NCI-H2196 (cell line): ENCODE data around the gene DSCAM.

ENCODE experiments used
- DNase-seq: peaks from one replicate; lab custom pipeline; 2025; ENCODE audit not compliant: unreplicated experiment; lab: John Stamatoyannopoulos, UW

The DSCAM gene

GRCh38 chr21:40841524-40842196 is 5.3 kb downstream of the DSCAM start:
- DNase-seq = peak; percentile 68

- DNase-seq = no peak
Measured at GRCh38 chr21:40840401-40841125, 6.4 kb downstream of the DSCAM start.

- DNase-seq = no peak
Measured at GRCh38 chr21:40839521-40839920, 7.4 kb downstream of the DSCAM start.

GRCh38 chr21:40837456-40837855 is 9.5 kb downstream of the DSCAM start:
- no peak for DNase-seq

DNA sequence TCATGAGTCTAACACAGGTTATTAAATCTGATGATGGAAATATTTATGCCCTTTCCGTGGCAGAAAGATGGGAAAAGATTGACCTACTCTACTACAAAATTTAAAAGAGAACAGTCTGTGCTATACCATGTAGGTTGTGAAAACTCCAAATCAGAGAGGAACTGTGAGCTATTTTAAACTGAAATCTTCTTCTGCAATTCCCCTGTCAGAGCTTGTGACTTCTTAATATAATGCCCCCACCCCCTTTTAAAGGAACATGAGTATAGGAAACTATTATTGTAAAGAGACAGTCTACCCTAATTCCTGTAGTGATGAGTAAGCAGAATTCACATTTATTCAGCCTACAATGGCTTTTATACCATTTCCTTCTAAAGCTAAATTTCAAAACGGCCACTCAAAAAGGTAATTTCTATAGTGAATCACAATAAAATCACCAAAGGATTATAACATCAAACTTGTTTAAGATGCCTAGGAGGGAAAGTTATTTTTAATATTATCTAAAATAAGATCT is 11.7 kb downstream of the DSCAM start:
- DNase-seq = no peak

DNA sequence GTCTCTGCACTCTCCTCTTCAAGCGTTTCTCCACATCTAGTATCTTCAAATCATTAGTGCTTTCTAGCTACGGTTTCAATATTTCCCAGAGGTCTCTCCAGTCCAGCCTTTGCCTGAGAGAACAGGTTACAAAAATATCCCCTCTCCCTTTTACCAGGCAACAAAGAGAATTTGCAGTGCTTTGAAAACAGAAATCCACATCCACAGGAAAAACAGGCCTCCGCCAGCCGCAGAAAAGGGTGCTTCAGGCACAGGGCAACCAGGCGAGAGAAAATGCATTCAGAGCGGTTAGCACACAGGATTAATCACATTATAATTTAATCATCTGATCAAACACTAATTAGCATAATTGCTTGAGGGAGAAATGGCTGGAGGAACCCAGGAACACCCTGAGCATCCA is 13.8 kb downstream of the DSCAM start:
- DNase-seq = no peak

DNA sequence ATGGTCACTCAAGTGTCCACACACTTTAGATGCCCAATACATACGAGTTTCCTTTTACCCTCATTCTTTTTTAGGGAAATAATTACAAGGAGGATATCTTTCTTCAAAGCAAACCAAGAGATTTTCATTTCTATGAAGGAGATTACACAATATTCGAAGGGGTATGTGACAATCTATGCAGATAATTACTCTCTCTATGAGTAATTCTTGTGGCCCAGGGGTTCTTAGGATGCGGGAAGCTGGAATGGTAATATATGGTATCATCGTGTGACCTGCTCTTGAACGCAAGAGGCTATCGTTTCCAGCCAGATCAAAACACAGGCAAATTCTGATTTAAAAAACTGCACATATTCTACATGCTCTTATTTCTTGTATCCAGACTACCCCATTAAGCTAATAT is 14.6 kb downstream of the DSCAM start:
- DNase-seq = no peak

DNA sequence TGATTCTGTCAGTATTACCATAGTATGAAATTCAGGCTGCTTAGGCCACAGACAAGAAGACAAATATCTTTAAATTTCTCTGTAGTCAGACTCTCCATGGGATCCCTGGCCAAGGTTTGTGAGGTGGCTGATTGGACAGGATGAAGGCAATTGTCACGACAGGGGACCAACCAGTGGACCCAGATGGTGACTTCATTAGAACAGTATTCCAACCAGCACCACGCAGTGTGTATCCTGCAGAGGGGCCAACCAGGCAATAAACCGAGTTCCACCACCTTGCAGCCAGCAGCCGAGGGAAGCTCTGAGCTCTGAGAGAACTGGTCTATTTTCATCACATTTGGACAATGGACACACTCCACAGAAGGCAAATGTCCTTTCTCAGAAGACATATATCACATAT is 16.1 kb downstream of the DSCAM start:
- DNase-seq = no peak

DNA sequence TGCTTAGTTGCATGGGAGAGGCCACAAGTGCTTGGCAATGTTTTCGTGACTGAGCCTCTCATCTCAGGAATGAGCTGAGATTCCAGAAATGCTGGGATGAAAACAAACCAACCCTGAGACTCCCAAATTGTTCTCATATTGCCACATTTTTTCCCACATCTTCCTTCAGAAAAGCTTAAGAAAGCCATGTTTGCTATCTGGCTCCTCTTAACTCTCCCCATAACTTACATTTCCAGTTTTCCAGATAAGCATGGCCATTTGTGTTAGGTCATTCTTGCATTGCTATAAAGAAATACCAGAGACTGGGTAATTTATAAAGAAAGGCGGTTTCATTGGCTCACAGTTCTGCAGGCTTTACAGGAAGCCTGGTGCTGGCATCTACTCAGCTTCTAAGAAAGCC is 17.2 kb downstream of the DSCAM start:
- no peak for DNase-seq

- no peak for DNase-seq
Measured at GRCh38 chr21:40829308-40829707, 17.6 kb downstream of the DSCAM start.

DNA sequence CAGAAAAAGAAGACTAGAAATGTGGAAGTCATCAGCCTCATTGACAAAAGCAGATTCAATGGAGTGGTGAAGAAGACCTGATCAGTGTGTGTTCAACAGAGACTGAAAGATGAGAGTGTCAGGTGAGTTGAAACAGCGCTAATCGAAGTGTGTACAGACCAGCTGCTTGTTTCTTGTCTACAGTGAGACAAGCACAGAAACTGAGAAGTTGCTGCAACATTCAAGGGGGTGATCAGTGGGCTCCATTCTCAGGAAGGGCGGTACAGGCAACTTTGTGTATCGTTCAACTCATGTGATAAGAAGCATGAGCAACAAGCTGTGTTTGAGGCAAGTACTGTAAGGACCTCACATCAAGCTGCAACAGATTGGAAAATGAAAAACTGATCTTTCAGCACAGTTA is 19.4 kb downstream of the DSCAM start:
- DNase-seq = no peak

DNA sequence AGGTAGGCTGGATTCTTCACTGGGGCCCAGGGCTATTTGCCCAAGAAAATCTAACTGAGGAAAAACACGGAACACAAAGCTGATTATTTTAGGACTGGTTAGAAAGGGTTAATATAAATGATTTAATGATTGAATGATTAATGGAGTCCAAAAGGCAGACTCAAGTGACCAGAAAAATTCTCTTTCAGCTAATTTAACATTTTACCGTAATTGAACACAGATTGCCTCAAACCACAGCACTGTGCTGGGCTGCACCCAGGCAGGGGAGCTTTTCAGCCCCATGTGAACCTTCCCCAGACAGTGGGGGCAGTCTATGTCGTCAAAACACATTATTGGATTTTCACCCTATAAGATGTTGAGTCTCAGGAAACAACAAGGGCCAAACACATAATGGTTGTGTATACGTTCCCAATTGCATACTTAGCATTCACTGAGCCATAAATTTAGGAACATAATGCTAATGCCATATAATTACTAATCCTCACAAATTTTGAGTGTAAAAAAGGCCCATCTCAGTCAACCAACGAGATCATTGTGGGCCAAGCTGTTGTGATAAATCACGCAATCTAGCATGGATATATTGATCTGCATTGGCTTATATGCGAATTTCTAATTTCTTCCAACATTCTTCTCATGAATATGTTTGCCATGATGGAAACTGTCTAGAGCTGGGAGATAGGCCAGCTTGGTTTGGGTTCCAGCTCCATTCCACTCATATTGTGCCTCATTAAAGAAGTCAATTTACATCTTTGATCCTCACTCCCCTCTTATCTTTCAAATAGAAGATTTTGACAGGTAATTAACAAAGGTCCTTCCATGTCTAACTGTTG is 27.7 kb downstream of the DSCAM start:
- DNase-seq = no peak

DNA sequence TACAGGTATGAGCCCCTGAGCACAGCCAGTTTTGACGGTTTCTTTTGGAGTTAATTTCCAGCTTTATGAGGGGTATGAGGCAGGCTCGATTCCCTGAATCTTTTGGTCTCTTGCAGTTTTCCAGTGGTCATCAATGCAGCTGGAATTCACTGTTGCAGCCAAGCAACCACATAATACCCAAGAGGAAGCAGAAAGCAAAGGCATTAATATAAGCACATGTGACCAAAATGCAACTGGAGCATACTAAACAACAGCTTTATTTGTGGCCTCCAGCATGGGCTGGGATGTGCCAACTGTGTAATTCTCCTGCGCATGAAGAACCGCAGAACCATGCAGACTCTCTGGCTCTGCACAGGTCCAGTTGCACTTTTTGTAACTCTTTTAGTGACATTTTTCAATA is 33.0 kb downstream of the DSCAM start:
- DNase-seq = no peak

- no peak for DNase-seq
Measured at GRCh38 chr21:40809673-40810197, 37.2 kb downstream of the DSCAM start.

GRCh38 chr21:40803101-40803500 is 43.9 kb downstream of the DSCAM start:
- no peak for DNase-seq

DNA sequence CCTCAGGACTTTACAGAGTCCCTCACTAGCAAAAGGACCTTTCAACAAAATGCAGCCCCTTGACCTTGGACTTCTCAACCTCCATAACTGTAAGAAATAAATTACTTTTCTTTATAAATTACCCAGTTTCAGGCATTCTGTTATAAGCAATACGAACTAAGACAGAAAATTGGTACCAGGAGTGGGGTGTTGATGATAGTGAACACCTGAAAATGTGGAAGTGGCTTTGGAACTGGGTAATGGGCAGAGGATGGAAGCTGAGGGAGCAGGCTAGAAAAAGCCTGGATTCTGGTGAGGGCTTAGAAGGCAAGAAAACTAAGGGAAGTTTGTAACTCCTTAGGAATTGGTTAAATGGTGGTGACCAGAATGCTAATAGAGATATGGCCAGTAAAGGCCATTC is 46.8 kb downstream of the DSCAM start:
- no peak for DNase-seq

DNA sequence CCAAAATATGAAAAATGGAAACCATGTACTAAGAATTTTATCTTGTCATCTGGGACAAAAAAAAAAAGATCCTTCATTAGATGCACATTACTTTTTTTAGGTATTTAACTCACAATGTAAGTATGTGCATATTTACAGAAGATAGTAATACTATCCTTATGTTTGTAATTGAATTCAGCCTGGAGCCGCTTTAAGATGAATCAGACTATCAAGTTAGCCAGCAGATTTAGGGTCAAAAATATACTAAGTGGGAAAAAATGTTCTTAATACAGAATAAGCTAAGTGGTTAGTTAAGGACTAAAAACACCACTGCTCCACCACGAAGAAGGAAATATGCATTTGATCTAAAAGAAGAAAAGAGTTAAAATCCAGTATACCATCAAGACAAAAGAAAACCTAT is 49.1 kb downstream of the DSCAM start:
- no peak for DNase-seq

GRCh38 chr21:40797410-40797809 is 49.5 kb downstream of the DSCAM start:
- no peak for DNase-seq

DNA sequence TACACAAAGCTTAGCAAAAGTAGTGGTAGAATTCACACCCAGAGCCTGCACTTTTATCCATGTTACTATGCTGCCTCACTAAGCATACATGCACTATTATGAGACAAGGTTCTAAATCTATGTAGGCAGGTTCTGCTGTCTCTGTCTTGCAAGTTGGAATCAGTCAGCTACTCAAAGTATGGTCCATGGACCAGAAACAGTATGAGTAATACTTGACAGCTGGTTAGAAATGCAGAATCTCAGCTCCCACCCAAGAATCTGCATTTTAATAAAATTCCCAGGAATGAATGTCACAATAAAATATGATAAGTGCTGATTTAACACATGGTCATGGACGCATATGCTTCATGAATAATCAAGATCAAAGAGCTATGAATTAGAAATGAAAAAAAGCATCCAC is 50.5 kb downstream of the DSCAM start:
- no peak for DNase-seq

- DNase-seq = no peak
Measured at GRCh38 chr21:40795313-40795712, 51.6 kb downstream of the DSCAM start.

DNA sequence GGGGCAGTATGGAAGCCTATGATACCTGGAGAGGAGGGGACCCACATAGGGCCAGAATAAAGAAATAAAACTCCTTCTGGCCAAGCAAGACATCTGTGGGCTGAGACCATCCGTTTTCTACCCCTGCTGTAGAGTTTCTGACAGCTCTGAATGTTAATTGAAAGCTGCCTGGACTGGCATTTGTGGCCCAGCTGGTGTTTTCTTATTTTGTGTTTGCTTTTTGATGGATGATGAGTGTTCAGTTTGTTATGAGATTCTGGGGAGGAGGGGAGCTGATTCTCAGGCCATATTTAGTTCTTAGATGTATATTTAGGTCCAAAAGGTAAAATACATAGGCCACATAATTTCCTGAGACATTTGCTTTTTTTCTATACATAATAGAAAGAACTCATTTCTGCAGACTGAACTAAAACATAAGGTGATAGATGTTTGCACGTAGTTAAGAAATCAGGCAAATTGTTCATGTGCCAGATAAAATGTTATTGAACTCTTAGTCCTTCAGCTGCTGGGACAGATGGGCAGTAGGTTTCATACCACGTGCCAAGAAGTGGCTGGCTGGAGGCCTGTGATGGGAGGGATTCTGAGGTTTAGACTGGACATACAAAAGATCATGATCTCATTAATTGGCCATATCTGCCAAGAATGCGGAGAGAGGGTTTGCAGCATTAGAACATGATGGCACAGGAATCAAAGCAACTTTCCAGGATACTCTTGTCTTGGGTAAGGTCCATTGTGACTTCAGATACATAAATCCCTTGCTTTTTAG is 54.1 kb downstream of the DSCAM start:
- DNase-seq = peak; percentile 46
